SK-N-MC (cell line): ENCODE measurements around the gene FADS2.
"Not testable (repeated sequence)": the region's sequence is repeated elsewhere in the genome, so short reads cannot be mapped to it uniquely, and the experiment has no call there.

Source experiments
- DNase-seq: peaks from one replicate; pipeline ENCODE4 v3.0.0-alpha.2; 2011; ENCODE audit warnings: low read depth, low spot score
- H3K27ac ChIP-seq: fragments of 200-600 bp; sonication (generic); 2 replicates; pipeline ENCODE4 v1.5.1; 2016; ENCODE audit warnings: mixed run types
- H3K36me3 ChIP-seq: fragments of 200-600 bp; sonication (generic); 2 replicates; pipeline ENCODE4 v1.6.1; 2017; ENCODE audit warnings: antibody characterized with exemption, low read length, mixed read lengths; ENCODE audit not compliant: insufficient read depth
- H3K4me3 ChIP-seq: fragments of 200-600 bp; sonication (generic); 2 replicates; pipeline ENCODE4 v1.5.1; 2016
- H3K9ac ChIP-seq: fragments of 200-600 bp; sonication (generic); 2 replicates; pipeline ENCODE4 v1.8.0; 2017; ENCODE audit warnings: mixed run types, mixed read lengths; ENCODE audit not compliant: insufficient read length
- H3K9me3 ChIP-seq: fragments of 200-600 bp; sonication (generic); 2 replicates; pipeline ENCODE4 v1.6.1; 2017; ENCODE audit warnings: low read depth, mild to moderate bottlenecking, antibody characterized with exemption, low read length, moderate library complexity, mixed read lengths
- EZH2 ChIP-seq: fragments of 200-600 bp; sonication (generic); IDR thresholded peaks from one replicate; pipeline ENCODE4 v1.6.1; 2017; ENCODE audit warnings: antibody characterized with exemption
- FOXP2 ChIP-seq: optimal IDR thresholded peaks from 2 replicates; pipeline ENCODE3; 2011; ENCODE audit warnings: mild to moderate bottlenecking, moderate library complexity; ENCODE audit not compliant: insufficient read depth; ENCODE audit errors: extremely low read length, control extremely low read depth
- POLR2AphosphoS5 ChIP-seq: IDR thresholded peaks from 2 replicates; pipeline ENCODE4 v1.6.1; 2012; ENCODE audit warnings: mild to moderate bottlenecking, low read depth, low read length, borderline replicate concordance

Gene FADS2

DNA sequence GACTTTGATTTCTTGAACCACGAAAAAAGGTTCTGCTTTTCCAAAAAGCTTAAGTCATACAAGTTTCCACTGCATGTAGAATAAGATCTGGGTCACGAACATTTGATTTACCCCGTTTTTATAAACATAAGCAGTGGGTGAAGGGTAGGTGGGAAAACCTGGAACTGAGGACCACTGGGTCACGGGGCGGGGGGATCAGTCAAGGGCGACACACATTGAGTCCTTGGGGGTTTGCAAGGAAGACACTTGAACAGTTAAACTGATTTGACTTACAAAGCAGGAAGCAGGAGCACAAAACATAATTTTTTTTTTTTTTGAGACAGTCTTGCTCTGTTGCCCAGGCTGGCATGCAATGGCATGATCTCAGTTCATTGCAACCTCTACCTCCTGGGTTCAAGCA lies 52.4 kb downstream of the FADS2 start:
- Histone ChIP-seq H3K36me3 (no peaks in the 10 kb centered on the region), H3K9ac (no peak overlapping the region), H3K9me3 (no peaks in the 10 kb centered on the region), H3K4me3 (no peak overlapping the region), H3K27ac (peak overlapping the region; percentile 76)
- TF ChIP-seq POLR2AphosphoS5, result no peak
- no peak for TF ChIP-seq FOXP2
- no peak for TF ChIP-seq EZH2
- no peak for DNase-seq

GRCh38 chr11:61881397-61881796 lies 53.3 kb downstream of the FADS2 start:
- Histone ChIP-seq H3K36me3 (no peaks in the 10 kb centered on the region), H3K4me3 (no peak overlapping the region), H3K9me3 (no peaks in the 10 kb centered on the region), H3K27ac (0 out of 2 replicates have a peak overlapping the region, but pooled peaks have one; percentile 30), H3K9ac (no peak overlapping the region)
- TF ChIP-seq POLR2AphosphoS5 (no peak), FOXP2 (no peak), EZH2 (no peak)
- DNase-seq, result no peak

- H3K36me3 ChIP-seq, H3K9me3 ChIP-seq, H3K27ac ChIP-seq, DNase-seq, H3K9ac ChIP-seq, H3K4me3 ChIP-seq: not testable (repeated sequence)
These were observed 54.2 kb downstream of the FADS2 start for GRCh38 chr11:61882267-61882666.

GRCh38 chr11:61882879-61883278 lies 54.8 kb downstream of the FADS2 start:
- no peaks in the 10 kb centered on the region for H3K9me3 ChIP-seq
- DNase-seq, result no peak
- H3K36me3 ChIP-seq, result no peaks in the 10 kb centered on the region
- no peak overlapping the region for H3K27ac ChIP-seq
- no peak overlapping the region for H3K4me3 ChIP-seq
- no peak overlapping the region for H3K9ac ChIP-seq
- no peak for TF ChIP-seq FOXP2
- TF ChIP-seq EZH2, result no peak
- no peak for TF ChIP-seq POLR2AphosphoS5

GRCh38 chr11:61883327-61883726 lies 55.2 kb downstream of the FADS2 start:
- no peak overlapping the region for H3K9ac ChIP-seq
- H3K4me3 ChIP-seq, result no peak overlapping the region
- TF ChIP-seq POLR2AphosphoS5, result no peak
- no peak for TF ChIP-seq FOXP2
- TF ChIP-seq EZH2, result no peak
- no peaks in the 10 kb centered on the region for H3K9me3 ChIP-seq
- no peak for DNase-seq
- H3K36me3 ChIP-seq, result no peaks in the 10 kb centered on the region
- H3K27ac ChIP-seq, result no peak overlapping the region

- TF ChIP-seq EZH2, result no peak
- no peak for TF ChIP-seq FOXP2
- TF ChIP-seq POLR2AphosphoS5, result no peak
- Histone ChIP-seq H3K36me3 (no peaks in the 10 kb centered on the region), H3K9ac (no peak overlapping the region), H3K27ac (no peak overlapping the region), H3K4me3 (no peak overlapping the region), H3K9me3 (no peaks in the 10 kb centered on the region)
- no peak for DNase-seq
These were observed 55.8 kb downstream of the FADS2 start for GRCh38 chr11:61883947-61884346.

- no peak for DNase-seq
- Histone ChIP-seq H3K4me3 (no peak overlapping the region), H3K9me3 (no peaks in the 10 kb centered on the region), H3K36me3 (no peaks in the 10 kb centered on the region), H3K27ac (no peak overlapping the region), H3K9ac (no peak overlapping the region)
- TF ChIP-seq FOXP2, result no peak
- TF ChIP-seq POLR2AphosphoS5, result no peak
- no peak for TF ChIP-seq EZH2
These were observed 57.2 kb downstream of the FADS2 start for GRCh38 chr11:61885166-61885778.

GRCh38 chr11:61885784-61886580 lies 57.9 kb downstream of the FADS2 start:
- Histone ChIP-seq H3K4me3 (no peak overlapping the region), H3K36me3 (no peaks in the 10 kb centered on the region), H3K27ac (no peak overlapping the region), H3K9ac (no peak overlapping the region), H3K9me3 (no peaks in the 10 kb centered on the region)
- no peak for TF ChIP-seq EZH2
- no peak for TF ChIP-seq FOXP2
- TF ChIP-seq POLR2AphosphoS5, result no peak
- no peak for DNase-seq
